Measurements from ENCODE around the gene OGFOD2. TPM values are rescaled to one million over a fixed set of nuclear protein-coding genes. Genes with fewer than 3 reads are reported as not detected.

Gene OGFOD2
- total RNA-seq, 2 experiments from 2014 or later, result 13.1 to 25.0 TPM

DNA sequence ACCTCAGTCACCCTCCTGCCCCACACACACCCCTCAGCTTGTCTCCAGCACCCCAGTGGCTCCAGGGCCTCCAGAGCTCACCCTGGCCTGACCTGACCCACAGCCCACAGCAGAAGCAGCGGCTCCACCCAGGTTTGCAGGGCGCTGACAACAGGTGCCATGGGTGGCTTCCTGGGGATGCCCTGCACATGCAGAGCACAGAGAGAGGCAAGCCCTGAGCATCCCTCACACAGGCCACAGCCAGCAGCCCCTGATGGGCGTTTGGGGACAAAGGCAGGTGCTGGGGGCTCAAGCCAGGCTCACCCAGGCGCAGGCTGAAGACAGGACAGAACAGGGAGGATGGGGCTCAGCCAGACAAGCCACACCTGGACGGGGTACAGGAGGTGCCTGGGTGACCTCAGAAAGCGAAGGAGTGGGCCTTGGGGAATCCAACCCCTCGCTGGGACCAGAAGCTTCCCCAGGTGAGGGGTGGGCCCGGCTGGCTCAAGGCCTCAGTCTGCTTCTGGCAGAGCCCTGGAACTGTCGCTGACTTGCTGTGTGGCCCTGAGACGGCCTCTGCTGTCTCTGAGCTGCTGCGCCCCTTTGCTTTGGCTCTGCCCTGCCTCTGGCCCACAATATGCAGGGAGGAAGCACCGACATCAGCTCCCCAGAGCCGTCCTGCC, 16.0 kb downstream of the OGFOD2 start:
- Histone ChIP-seq H4K20me1 (ENCODE audit: insufficient read depth, low read length) (no peaks in the 10 kb centered on the region), H2AFZ (ENCODE audit: low read length) (no peak overlapping the region), H3K79me2 (ENCODE audit: insufficient read depth, low read depth, low read length) (no peaks in the 10 kb centered on the region), H3K4me1 (ENCODE audit: insufficient read depth, low read length, poor library complexity, severe bottlenecking) (no peaks in the 10 kb centered on the region), H3K4me2 (ENCODE audit: low read length) (no peak overlapping the region), H3K36me3 (ENCODE audit: insufficient read depth, low read length) (no peaks in the 10 kb centered on the region), H3K27ac (ENCODE audit: low read depth, low read length, poor library complexity, severe bottlenecking) (no peak overlapping the region), H3K4me3 (ENCODE audit: low read depth, low read length, poor library complexity, severe bottlenecking) (no peak overlapping the region), H3K9me3 (ENCODE audit: low read length) (no peaks in the 10 kb centered on the region), H3K9me2 (ENCODE audit: insufficient read depth, low read length) (no peaks in the 10 kb centered on the region)
- no TSS peak for BruUV-seq (replicated peaks)
- intact Hi-C loops (cut with micrococcal nuclease; ENCODE audit: unreplicated experiment), result no loop called here
- DNase-seq (ENCODE audit: low spot score), result no peak
- TF ChIP-seq CTCF (conservative IDR thresholded peaks at IDR 0.05; ENCODE audit: low read length), result no peak
- TF ChIP-seq EZH2phosphoT487 (IDR thresholded peaks at IDR 0.05; ENCODE audit: borderline replicate concordance, low read depth, low read length), result no peak
- POLR2A ChIA-PET, result no interaction called here
- CTCF ChIA-PET (ENCODE audit: unreplicated experiment), result no interaction called here

DNA sequence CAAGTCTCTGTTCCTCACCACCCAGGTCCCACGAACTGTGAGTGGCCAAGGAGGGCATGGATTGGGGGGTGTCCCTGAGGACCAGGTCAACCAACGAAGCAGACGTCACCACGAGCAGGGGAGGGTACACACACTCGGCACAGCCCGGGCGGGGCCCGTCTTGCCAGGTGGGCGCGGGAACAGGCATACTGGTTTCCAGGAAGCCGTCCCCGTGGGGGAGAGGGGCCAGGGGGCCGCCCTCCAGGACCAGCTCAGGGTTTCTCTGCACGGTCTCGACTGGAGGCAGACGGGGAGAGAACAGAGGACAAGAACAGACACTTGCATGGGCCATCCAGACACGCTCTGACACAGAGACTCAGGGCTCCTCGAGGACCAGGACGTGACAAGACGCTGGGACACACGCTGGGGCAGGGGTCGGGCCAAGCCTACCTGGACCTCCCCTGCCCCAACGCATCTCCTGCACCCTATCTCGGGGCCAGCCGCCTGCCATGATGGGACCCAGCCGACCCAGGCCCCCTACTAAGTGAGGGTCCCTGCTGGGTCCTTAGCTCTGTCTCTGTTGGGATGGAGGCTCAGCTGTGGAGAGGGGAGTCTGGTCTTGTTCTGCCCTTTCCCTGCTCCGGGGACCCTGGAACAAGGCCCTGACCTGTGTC, 16.7 kb downstream of the OGFOD2 start:
- no peak for DNase-seq (ENCODE audit: low spot score)
- Histone ChIP-seq H3K36me3 (ENCODE audit: insufficient read depth, low read length) (no peaks in the 10 kb centered on the region), H3K4me1 (ENCODE audit: insufficient read depth, low read length, poor library complexity, severe bottlenecking) (no peaks in the 10 kb centered on the region), H3K79me2 (ENCODE audit: insufficient read depth, low read depth, low read length) (no peaks in the 10 kb centered on the region), H3K4me2 (ENCODE audit: low read length) (no peak overlapping the region), H3K9me2 (ENCODE audit: insufficient read depth, low read length) (no peaks in the 10 kb centered on the region), H2AFZ (ENCODE audit: low read length) (no peak overlapping the region), H3K27ac (ENCODE audit: low read depth, low read length, poor library complexity, severe bottlenecking) (no peak overlapping the region), H3K4me3 (ENCODE audit: low read depth, low read length, poor library complexity, severe bottlenecking) (no peak overlapping the region), H4K20me1 (ENCODE audit: insufficient read depth, low read length) (no peaks in the 10 kb centered on the region), H3K9me3 (ENCODE audit: low read length) (no peaks in the 10 kb centered on the region)
- TF ChIP-seq CTCF (conservative IDR thresholded peaks at IDR 0.05; ENCODE audit: low read length), result no peak
- no peak for TF ChIP-seq EZH2phosphoT487 (IDR thresholded peaks at IDR 0.05; ENCODE audit: borderline replicate concordance, low read depth, low read length)
- ChIA-PET POLR2A (interaction anchor here (0.6 kb wide), 1 partner anchor 128 kb away, joined by 3 read pairs; no protein-coding TSS in a partner anchor), CTCF (ENCODE audit: unreplicated experiment) (no interaction called here)
- intact Hi-C loops (cut with micrococcal nuclease; ENCODE audit: unreplicated experiment), result no loop called here
- BruUV-seq (replicated peaks), result no TSS peak

DNA sequence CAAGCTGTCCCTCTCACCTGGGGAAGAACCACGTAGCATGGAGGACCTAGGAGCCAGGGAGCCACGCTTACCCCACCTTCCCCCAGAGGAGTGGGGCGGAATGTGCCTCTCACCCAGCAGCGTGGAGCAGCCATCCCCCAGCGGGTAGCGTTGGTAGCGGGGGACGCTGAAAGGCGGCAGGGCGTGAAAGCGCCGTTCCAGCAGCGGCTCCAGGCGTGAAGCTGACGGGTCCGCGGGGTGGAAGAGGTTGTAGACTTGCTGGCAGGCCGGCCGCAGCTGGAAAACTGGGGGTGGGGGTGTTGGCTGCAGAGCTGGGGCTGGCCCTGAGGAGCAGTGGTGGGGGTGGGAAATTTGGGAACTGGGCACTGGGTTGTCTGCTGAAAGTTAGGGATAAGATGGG, 17.3 kb downstream of the OGFOD2 start:
- Histone ChIP-seq H3K9me3 (ENCODE audit: low read length) (no peaks in the 10 kb centered on the region), H2AFZ (ENCODE audit: low read length) (no peak overlapping the region), H3K79me2 (ENCODE audit: insufficient read depth, low read depth, low read length) (no peaks in the 10 kb centered on the region), H3K36me3 (ENCODE audit: insufficient read depth, low read length) (no peaks in the 10 kb centered on the region), H3K27ac (ENCODE audit: low read depth, low read length, poor library complexity, severe bottlenecking) (no peak overlapping the region), H3K4me1 (ENCODE audit: insufficient read depth, low read length, poor library complexity, severe bottlenecking) (no peaks in the 10 kb centered on the region), H3K9me2 (ENCODE audit: insufficient read depth, low read length) (no peaks in the 10 kb centered on the region), H3K4me3 (ENCODE audit: low read depth, low read length, poor library complexity, severe bottlenecking) (no peak overlapping the region), H3K4me2 (ENCODE audit: low read length) (no peak overlapping the region), H4K20me1 (ENCODE audit: insufficient read depth, low read length) (no peaks in the 10 kb centered on the region)
- intact Hi-C loops (cut with micrococcal nuclease; ENCODE audit: unreplicated experiment), result no loop called here
- BruUV-seq (replicated peaks), result no TSS peak
- CTCF ChIA-PET (ENCODE audit: unreplicated experiment), result no interaction called here
- POLR2A ChIA-PET, result interaction anchor here (0.6 kb wide), 1 partner anchor 128 kb away, joined by 3 read pairs; no protein-coding TSS in a partner anchor
- no peak for DNase-seq (ENCODE audit: low spot score)
- TF ChIP-seq CTCF (conservative IDR thresholded peaks at IDR 0.05; ENCODE audit: low read length), result no peak
- TF ChIP-seq EZH2phosphoT487 (IDR thresholded peaks at IDR 0.05; ENCODE audit: borderline replicate concordance, low read depth, low read length), result no peak
